ENCODE results near the gene TMEM259. TPM values are rescaled to one million over a fixed set of nuclear protein-coding genes. Genes with fewer than 3 reads are reported as not detected.
A peak's percentile ranks its signal among the peaks of the same experiment; 100 is the strongest.

The TMEM259 gene
- total and polyA plus RNA-seq, 9 of the 15 experiments (the other 6 are each of a cell fraction or from before 2014, with no cell fraction given), result 0.52 to 231 (median 63.6) TPM

GRCh38 chr19:1009041-1009980 is 11.6 kb downstream of the TMEM259 start:
- POLR2A ChIA-PET, result interaction anchor here (1.7 kb wide), 1 partner anchor 10 kb away, joined by 7 read pairs; no protein-coding TSS in a partner anchor
- intact Hi-C loops (cut with micrococcal nuclease), result no loop called here
- no peak for TF ChIP-seq ZBTB43 (CRISPR knock-in tag; IDR thresholded peaks at IDR 0.05)
- TF ChIP-seq, protein P1, sequence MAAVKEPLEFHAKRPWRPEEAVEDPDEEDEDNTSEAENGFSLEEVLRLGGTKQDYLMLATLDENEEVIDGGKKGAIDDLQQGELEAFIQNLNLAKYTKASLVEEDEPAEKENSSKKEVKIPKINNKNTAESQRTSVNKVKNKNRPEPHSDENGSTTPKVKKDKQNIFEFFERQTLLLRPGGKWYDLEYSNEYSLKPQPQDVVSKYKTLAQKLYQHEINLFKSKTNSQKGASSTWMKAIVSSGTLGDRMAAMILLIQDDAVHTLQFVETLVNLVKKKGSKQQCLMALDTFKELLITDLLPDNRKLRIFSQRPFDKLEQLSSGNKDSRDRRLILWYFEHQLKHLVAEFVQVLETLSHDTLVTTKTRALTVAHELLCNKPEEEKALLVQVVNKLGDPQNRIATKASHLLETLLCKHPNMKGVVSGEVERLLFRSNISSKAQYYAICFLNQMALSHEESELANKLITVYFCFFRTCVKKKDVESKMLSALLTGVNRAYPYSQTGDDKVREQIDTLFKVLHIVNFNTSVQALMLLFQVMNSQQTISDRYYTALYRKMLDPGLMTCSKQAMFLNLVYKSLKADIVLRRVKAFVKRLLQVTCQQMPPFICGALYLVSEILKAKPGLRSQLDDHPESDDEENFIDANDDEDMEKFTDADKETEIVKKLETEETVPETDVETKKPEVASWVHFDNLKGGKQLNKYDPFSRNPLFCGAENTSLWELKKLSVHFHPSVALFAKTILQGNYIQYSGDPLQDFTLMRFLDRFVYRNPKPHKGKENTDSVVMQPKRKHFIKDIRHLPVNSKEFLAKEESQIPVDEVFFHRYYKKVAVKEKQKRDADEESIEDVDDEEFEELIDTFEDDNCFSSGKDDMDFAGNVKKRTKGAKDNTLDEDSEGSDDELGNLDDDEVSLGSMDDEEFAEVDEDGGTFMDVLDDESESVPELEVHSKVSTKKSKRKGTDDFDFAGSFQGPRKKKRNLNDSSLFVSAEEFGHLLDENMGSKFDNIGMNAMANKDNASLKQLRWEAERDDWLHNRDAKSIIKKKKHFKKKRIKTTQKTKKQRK (IDR thresholded peaks at IDR 0.05; ENCODE audit: borderline replicate concordance, low read depth, low read length), result no peak
- no peak for TF ChIP-seq ZNF668 (CRISPR knock-in tag; IDR thresholded peaks at IDR 0.05)
- TF ChIP-seq FOXK1 (CRISPR knock-in tag; IDR thresholded peaks at IDR 0.05; ENCODE audit: borderline replicate concordance), result no peak
- no peak for TF ChIP-seq ZNF57 (CRISPR knock-in tag; IDR thresholded peaks at IDR 0.05)
- TF ChIP-seq HMGN3 (IDR thresholded peaks at IDR 0.05; ENCODE audit: borderline replicate concordance, extremely low read depth, insufficient read length, low read depth, low read length), result peak; percentile 9
- TF ChIP-seq CCNT2 (IDR thresholded peaks at IDR 0.05; ENCODE audit: borderline replicate concordance, extremely low read depth, insufficient read length, low read depth, low read length), result peak; percentile 1
- no peak for TF ChIP-seq EWSR1 (IDR thresholded peaks at IDR 0.05; ENCODE audit: borderline replicate concordance, low read depth, partially characterized antibody)
- TF ChIP-seq TAF1 (IDR thresholded peaks at IDR 0.05; ENCODE audit: control insufficient read depth, extremely low read depth, insufficient read depth, low read length, severe bottlenecking), result no peak
- TF ChIP-seq BHLHE40 (IDR thresholded peaks at IDR 0.05; ENCODE audit: low read length), result no peak
- TF ChIP-seq TEAD1 (CRISPR knock-in tag; IDR thresholded peaks at IDR 0.05), result no peak
- TF ChIP-seq POLR2A (conservative IDR thresholded peaks at IDR 0.05), result peak; percentile 35; the same call in 1 of the 2 replicates
- TF ChIP-seq, protein P2, sequence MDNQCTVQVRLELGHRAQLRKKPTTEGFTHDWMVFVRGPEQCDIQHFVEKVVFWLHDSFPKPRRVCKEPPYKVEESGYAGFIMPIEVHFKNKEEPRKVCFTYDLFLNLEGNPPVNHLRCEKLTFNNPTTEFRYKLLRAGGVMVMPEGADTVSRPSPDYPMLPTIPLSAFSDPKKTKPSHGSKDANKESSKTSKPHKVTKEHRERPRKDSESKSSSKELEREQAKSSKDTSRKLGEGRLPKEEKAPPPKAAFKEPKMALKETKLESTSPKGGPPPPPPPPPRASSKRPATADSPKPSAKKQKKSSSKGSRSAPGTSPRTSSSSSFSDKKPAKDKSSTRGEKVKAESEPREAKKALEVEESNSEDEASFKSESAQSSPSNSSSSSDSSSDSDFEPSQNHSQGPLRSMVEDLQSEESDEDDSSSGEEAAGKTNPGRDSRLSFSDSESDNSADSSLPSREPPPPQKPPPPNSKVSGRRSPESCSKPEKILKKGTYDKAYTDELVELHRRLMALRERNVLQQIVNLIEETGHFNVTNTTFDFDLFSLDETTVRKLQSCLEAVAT (IDR thresholded peaks at IDR 0.05), result no peak
- TF ChIP-seq TCF3 (CRISPR knock-in tag; IDR thresholded peaks at IDR 0.05), result no peak

More at GRCh38 chr19:1009041-1009980, 11.6 kb downstream of the TMEM259 start:
- no peaks in the 10 kb centered on the region for H3K9me3 ChIP-seq (replicated peaks; ENCODE audit: control insufficient read depth, insufficient read depth, low read depth, low read length)
- CTCF ChIA-PET (ENCODE audit: low intra/inter-chr PET ratio), result no interaction called here
- no peaks in the 10 kb centered on the region for H3K27me3 ChIP-seq (ENCODE audit: control insufficient read depth in 2 of 2, insufficient read depth in 2 of 2, low read length in 2 of 2)
- peak; percentile 10 for ATAC-seq
- H3K9ac ChIP-seq (ENCODE audit: insufficient read depth in 1 of 2, low read depth in 2 of 2, low read length in 2 of 2), result no peak overlapping the region
- H3K79me2 ChIP-seq (ENCODE audit: control insufficient read depth, insufficient read depth, low read length), result peaks cover 12% of the 10 kb centered on the region; the same call in 2 of the 3 replicates
- no peak for DNase-seq (ENCODE audit: extremely low read depth in 1 of 4, low spot score in 3 of 4)
- WGBS (ENCODE audit: insufficient coverage, low coverage, missing lambda C conversion rate), result 94% methylated on average over 23 of the region's 92 CpGs
- peaks cover 52% of the 10 kb centered on the region; the same call in 2 of the 3 replicates for H3K36me3 ChIP-seq (ENCODE audit: control insufficient read depth, insufficient read depth, low read length)
- no peak overlapping the region for H3K4me3 ChIP-seq
- BruUV-seq (replicated peaks), result no TSS peak
- H2AFZ ChIP-seq (ENCODE audit: low read depth, low read length), result no peak overlapping the region
- FAIRE-seq, result no peak
- in situ Hi-C loops (cut with MboI), result no loop called here
- peaks cover 0 to 78% of the 10 kb centered on the region in 2 experiments; a peak in 2 of 5 replicates for H3K4me1 ChIP-seq (replicated peaks in 1 of 2; ENCODE audit: control insufficient read depth in 2 of 2, insufficient read depth in 2 of 2, low read length in 2 of 2)
- H3K27ac ChIP-seq (ENCODE audit: extremely low read depth, low read depth, low read length), result no peak overlapping the region
- no peaks in the 10 kb centered on the region for H4K20me1 ChIP-seq (replicated peaks; ENCODE audit: control insufficient read depth, insufficient read depth, low read length)
- H3K9me1 ChIP-seq (ENCODE audit: control insufficient read depth, insufficient read depth, low read length), result no peaks in the 10 kb centered on the region
- H3K4me2 ChIP-seq (ENCODE audit: insufficient read depth, low read length), result no peak overlapping the region
